TTC549 (cell line): ENCODE measurements around the gene PYCR2.
"Not testable (repeated sequence)": the region's sequence is repeated elsewhere in the genome, so short reads cannot be mapped to it uniquely, and the experiment has no call there.

ENCODE experiments used
- FAIRE-seq: peaks from 2 replicates; lab custom pipeline; 2012; peaks lifted over from hg19 to GRCh38; lab: Jason Lieb, UNC

The PYCR2 gene

GRCh38 chr1:225923692-225924555 is at the start of gene PYCR2:
Gene PYCR2 (minus strand): TSS chr1:225924250. CDS start chr1:225924110, 140 bp downstream.
- peak; percentile 81 for FAIRE-seq

- FAIRE-seq = no peak
Observed at GRCh38 chr1:225973158-225973557, 49.1 kb upstream of the PYCR2 start.

GRCh38 chr1:225972344-225973152 is 48.5 kb upstream of the PYCR2 start:
- FAIRE-seq = no peak

GRCh38 chr1:225970592-225971157 is 46.6 kb upstream of the PYCR2 start:
- not testable (repeated sequence) for FAIRE-seq

GRCh38 chr1:225969751-225970150 is 45.7 kb upstream of the PYCR2 start:
- not testable (repeated sequence) for FAIRE-seq

GRCh38 chr1:225965231-225965630 is 41.2 kb upstream of the PYCR2 start:
- FAIRE-seq = no peak

GRCh38 chr1:225963735-225964530 is 39.9 kb upstream of the PYCR2 start:
- no peak for FAIRE-seq

GRCh38 chr1:225962440-225962975 is 38.5 kb upstream of the PYCR2 start:
- no peak for FAIRE-seq

- FAIRE-seq = no peak
Observed at GRCh38 chr1:225961659-225962439, 37.8 kb upstream of the PYCR2 start.

- FAIRE-seq = no peak
Observed at GRCh38 chr1:225958041-225958440, 34.0 kb upstream of the PYCR2 start.

GRCh38 chr1:225954753-225955152 is 30.7 kb upstream of the PYCR2 start:
- no peak for FAIRE-seq

GRCh38 chr1:225953315-225953714 is 29.3 kb upstream of the PYCR2 start:
- FAIRE-seq = no peak

GRCh38 chr1:225950905-225951497 is 27.0 kb upstream of the PYCR2 start:
- FAIRE-seq = no peak

GRCh38 chr1:225949041-225949440 is 25.0 kb upstream of the PYCR2 start:
- no peak for FAIRE-seq

GRCh38 chr1:225946803-225947202 is 22.8 kb upstream of the PYCR2 start:
- FAIRE-seq = no peak

- no peak for FAIRE-seq
Observed at GRCh38 chr1:225946082-225946620, 22.1 kb upstream of the PYCR2 start.

GRCh38 chr1:225945564-225945963 is 21.5 kb upstream of the PYCR2 start:
- no peak for FAIRE-seq

- no peak for FAIRE-seq
Observed at GRCh38 chr1:225944951-225945350, 20.9 kb upstream of the PYCR2 start.

- no peak for FAIRE-seq
Observed at GRCh38 chr1:225944387-225944786, 20.3 kb upstream of the PYCR2 start.

- no peak for FAIRE-seq
Observed at GRCh38 chr1:225943582-225943981, 19.5 kb upstream of the PYCR2 start.
